Eye (tissue), 1 donor: ENCODE results near the gene UNC93B1.

Experiments used
- DNase-seq: peaks from one replicate; pipeline ENCODE4 v3.0.0-alpha.2; 2015

UNC93B1 gene, protein sequence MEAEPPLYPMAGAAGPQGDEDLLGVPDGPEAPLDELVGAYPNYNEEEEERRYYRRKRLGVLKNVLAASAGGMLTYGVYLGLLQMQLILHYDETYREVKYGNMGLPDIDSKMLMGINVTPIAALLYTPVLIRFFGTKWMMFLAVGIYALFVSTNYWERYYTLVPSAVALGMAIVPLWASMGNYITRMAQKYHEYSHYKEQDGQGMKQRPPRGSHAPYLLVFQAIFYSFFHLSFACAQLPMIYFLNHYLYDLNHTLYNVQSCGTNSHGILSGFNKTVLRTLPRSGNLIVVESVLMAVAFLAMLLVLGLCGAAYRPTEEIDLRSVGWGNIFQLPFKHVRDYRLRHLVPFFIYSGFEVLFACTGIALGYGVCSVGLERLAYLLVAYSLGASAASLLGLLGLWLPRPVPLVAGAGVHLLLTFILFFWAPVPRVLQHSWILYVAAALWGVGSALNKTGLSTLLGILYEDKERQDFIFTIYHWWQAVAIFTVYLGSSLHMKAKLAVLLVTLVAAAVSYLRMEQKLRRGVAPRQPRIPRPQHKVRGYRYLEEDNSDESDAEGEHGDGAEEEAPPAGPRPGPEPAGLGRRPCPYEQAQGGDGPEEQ

DNA sequence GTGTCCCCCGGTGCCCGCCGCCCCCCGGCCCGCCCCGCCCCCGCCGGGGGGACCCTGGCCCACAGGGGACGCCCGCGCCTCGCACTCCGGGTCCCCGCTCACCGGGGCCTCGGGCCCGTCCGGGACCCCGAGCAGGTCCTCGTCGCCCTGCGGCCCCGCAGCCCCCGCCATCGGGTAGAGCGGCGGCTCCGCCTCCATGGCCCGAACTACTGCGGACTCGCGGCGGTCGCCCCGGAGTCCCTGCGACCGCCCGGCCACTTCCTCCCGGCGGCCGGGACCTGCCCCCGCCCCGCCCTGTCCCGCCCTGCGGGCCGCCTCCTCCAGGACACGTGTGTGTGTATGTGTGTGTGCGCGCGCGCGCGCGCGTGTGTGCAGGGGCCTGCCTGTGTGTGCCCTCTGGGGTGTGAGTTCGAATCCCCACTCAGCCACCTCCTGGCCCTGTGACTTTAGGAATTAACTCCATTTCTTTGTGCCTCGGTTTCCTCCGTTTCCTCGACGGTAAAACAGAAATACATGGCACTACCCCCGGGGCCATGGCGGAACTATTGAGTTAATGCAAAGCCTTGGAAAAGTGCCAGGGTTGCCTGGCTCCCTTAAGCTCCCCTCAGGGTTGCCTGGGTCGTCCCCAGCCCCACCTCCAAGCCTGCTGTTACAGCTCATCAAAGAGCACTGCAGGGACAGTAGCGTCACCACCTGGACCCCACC lies at the start of gene UNC93B1:
UNC93B1 (minus strand) TSS at position 252 of the 705 bp plus-strand sequence; CDS start at position 198, 54 bp downstream.
- DNase-seq = peak; percentile 63

DNA sequence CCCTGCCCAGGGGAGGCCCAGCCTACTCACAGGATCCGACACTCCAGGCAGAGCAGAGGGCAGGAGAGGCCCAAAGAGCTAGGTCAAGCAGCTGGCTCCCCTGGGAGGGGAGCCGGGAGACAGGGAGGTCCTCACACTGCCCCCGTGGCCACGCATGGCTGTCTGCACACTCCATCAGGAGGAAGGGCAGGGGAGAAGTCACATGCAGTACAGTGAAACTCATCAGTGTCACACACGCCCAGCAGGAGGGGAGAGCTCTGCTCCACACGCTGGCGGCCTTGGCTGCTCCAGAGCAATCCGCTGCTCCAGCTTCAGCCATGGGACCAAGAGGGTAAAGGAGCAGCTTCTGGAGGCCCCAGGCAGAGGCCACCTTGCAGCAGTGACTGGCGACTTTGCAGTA lies 49.2 kb upstream of the UNC93B1 start:
- peak; percentile 35 for DNase-seq

DNA sequence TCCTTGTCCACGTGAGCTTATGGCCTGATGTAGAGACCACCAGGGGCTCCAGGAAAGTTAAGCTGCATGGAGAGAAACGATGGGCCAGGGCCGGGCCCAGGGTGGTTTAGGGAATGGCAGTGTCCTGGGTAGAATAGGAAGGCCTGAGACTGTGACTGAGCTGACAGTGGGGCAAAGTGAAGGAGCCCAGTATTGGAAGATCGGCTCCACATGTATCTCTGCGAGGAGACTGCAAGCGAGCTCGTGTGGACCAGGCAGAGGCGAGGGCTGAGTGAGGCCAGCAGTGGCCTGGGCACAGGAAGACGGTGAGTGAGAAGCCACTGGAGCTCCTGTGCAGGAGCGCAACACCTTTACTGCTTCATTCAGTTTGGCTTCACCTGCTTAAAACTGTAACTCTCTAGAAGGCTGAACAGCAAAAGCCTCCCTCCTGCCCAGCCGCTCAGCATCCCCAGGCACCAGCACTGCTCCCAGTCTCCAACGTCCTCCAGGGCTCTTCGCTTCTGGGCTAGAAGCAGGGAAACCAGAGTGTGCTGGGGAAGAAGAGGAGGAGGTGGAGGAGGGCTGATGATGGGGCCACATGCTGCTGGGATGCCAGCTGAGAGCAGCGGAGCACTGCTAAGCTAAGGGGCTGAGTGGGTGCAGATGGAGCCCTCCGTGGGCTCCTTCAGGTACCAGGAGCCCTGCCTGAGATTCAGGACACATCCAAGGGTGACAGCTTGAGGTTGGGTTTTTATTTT lies 48.4 kb upstream of the UNC93B1 start:
- no peak for DNase-seq

DNA sequence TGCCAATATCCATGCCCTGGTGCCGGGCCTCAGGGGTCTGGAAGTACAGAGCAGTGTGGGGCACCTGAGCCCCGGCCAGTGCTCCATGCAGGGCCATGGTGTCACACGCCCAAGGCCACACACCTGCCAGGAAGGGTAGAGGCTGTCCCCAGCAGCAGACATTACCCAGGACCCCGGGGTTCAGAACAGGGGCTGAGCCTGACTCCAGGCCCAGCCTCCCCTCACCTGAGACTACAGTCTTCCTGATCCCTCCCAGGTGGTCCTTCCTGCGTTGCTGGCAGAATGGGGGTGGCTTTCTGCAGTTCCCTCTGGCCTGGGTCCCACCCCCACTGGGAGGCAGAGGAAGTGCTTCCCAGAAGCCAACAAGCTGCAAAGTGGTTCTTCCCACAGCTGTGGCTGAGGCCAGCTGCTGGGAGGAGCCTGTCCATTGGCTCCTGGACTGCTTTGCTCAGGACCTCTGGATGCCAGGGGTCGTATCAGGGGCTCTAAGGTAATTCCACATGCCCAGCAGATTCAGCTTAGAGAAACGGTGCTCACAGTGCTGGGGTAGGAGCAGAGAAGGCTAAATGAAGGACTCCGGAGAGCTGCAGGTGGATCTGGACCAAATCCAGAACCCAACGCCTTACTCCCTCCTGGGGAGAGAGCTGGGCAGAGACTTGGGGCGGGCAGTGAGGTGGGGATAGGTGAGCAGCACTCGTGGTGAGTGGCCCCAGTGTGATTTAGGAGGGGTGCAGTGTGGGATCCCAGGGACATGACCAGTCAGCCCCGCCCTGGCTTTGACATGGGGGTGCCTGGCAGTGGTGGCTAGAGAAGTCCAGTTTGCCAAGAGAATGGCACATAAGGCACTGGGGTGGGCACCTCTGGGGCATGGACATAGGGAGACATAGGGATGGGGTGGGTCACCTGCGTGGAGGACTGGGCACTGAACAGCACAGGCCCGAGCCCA lies 47.6 kb upstream of the UNC93B1 start:
- DNase-seq = no peak

DNA sequence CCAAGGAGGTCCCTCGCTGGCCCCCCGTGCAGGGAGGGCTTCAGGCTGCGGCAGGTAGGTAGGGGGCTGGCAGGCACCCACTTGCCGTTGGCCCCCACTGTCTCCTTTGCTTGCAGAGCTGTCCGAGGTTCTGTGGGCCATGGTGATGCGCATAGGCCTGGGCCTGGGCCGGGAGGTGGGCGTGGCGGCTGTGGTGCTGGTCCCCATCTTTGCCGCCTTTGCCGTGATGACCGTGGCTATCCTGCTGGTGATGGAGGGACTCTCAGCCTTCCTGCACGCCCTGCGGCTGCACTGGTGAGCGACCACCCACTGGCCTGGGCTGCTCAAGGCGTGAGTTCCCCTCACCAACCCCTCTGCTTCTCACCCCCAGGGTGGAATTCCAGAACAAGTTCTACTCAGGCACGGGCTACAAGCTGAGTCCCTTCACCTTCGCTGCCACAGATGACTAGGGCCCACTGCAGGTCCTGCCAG lies 46.5 kb upstream of the UNC93B1 start:
- DNase-seq = no peak

DNA sequence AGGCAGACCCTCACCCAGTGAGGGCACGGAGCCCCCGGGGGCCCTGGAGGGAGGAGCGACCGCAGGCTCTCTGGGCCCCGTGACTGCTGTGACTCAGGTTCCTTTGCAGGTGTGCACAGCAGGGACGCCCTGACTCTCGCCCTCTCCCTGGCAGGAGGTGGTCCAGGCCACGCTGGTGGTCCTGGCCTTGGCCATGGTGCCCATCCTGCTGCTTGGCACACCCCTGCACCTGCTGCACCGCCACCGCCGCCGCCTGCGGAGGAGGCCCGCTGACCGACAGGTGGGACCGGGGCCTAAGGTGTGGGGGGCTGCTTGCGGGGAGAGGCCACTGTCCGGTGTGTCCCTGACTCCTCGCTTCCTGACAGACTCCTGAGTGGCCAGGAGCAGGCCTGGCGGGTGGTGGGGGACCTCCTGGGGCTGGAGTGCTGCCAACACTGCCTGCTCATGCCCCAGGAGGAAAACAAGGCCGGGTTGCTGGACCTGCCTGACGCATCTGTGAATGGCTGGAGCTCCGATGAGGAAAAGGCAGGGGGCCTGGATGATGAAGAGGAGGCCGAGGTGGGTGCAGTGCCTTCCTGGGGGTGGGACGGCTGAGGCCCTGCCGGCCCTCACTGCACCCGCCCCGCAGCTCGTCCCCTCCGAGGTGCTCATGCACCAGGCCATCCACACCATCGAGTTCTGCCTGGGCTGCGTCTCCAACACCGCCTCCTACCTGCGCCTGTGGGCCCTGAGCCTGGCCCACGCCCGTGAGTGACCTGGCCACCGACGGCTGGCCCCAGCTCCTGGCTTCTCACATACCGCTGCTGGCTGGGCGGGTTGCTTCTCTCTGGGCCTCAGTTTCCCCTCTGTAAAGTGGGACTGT lies 45.8 kb upstream of the UNC93B1 start:
- DNase-seq = no peak

DNA sequence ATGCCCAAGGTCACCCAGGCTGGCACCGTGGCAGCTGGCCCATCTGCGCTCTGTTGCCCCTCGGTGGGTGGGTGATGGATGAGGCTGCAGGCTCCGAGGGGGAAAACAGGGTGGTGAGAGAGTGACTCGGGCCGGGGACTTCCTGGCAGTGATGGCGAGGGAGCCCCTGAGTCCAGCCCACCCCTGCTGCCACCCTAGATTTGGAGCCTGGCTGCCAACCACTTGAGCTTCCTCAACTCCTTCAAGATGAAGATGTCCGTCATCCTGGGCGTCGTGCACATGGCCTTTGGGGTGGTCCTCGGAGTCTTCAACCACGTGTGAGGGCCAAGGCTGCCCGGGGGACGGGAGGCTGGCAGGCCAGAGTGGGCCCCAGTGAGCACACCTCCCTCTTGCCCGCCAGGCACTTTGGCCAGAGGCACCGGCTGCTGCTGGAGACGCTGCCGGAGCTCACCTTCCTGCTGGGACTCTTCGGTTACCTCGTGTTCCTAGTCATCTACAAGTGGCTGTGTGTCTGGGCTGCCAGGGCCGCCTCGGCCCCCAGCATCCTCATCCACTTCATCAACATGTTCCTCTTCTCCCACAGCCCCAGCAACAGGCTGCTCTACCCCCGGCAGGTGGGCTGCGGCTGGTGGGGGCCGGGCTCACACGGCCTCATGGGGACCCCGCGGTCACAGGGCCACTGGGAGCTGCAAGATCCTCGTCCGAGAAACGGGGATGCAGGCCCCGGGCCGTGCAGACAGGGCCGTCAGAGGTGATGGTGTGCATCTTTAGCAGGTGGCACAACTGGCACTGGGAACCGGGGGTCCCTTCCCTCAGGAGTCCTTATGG lies 45.0 kb upstream of the UNC93B1 start:
- DNase-seq = no peak

DNA sequence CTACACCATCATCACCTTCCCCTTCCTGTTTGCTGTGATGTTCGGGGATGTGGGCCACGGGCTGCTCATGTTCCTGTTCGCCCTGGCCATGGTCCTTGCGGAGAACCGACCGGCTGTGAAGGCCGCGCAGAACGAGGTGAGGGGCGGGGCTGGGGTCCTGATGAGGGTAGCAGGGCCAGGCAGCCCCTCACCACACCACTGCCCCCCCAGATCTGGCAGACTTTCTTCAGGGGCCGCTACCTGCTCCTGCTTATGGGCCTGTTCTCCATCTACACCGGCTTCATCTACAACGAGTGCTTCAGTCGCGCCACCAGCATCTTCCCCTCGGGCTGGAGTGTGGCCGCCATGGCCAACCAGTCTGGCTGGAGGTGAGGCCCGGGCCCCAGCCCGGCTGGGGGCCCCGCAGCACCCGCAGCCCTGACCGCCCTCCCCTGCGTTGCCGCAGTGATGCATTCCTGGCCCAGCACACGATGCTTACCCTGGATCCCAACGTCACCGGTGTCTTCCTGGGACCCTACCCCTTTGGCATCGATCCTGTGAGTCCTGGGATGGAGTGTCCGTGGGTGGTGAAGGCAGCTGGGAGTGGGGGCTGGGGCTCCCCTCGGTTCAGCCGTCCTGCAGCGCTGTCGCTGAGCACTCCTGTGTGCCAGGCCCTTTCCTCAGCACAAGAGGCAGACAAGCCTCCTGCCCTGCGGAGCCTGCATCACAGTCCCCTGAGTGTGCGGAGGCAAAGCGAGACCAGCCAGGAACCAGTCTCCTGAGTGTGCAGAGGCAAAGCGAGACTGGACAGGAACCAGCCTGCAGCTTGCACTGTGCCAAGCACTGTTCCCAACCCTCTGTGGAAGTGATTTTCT lies 43.8 kb upstream of the UNC93B1 start:
- DNase-seq = no peak

DNA sequence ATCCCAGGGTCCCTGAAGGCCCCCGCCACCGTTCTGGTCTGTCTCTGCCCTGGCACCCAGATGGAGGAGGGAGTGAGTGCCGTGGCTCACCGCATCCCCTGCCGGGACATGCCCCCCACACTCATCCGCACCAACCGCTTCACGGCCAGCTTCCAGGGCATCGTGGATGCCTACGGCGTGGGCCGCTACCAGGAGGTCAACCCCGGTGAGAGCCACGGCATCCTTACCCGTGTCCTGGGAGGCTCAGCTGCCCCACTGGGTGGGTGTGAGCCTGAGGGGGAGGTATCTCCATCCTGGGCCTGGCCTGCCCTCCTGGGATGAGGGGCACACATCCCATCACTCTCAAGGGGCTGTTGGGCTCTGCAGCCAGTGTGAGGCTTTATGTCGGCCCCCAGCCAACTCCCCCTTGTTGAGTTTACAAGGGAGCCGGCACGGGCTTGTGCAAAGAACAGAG lies 41.0 kb upstream of the UNC93B1 start:
- DNase-seq = no peak

DNA sequence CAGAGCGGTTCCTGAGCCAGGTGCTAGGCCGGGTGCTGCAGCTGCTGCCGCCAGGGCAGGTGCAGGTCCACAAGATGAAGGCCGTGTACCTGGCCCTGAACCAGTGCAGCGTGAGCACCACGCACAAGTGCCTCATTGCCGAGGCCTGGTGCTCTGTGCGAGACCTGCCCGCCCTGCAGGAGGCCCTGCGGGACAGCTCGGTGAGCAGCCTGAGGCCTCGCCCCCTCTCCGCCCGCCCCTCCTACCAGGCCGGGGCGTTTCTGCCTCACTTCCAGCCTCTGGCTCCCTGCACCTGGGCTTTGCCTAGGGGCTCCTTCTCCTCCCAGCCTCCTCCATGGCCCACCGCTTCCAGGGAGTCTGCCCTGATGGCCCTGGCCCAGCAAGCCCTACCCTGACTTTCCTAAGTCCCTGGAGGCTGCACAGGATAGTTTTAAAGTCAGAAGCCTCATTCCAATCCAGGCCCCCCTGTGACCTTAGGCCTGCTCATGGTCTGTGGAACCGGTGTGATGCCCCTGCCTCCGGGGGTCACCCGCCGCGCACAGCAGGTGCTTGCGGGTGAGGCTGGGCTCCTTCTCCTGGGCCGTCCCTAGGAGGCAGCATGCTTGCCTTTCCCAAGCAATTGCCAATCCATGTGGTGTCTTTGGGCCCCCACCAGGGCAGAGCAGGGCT lies 40.4 kb upstream of the UNC93B1 start:
- no peak for DNase-seq

DNA sequence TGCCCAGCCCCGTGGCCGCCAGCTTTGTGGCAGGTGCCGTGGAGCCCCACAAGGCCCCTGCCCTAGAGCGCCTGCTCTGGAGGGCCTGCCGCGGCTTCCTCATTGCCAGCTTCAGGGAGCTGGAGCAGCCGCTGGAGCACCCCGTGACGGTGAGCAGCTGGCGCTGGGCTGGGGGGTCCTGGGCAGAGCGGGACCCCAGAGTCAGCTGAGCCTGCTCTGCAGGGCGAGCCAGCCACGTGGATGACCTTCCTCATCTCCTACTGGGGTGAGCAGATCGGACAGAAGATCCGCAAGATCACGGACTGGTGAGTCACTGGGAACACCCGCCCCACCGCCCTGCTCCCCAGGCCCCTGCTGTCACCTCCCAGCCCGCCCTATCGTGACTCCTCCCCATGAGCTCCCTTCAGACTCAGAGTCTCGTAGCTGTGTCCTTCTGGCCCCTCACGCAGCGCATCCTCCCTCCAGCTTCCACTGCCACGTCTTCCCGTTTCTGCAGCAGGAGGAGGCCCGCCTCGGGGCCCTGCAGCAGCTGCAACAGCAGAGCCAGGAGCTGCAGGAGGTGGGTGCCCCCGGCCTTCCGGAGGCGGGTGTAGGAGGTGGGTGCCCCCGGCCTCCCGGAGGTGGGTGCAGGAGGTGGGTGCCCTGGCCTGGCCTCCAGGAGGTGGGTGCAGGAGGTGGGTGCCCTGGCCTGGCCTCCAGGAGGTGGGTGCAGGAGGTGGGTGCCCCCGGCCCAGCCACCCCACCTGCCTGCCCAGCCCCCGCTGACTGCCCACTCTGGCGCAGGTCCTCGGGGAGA lies 39.6 kb upstream of the UNC93B1 start:
- DNase-seq = no peak

DNA sequence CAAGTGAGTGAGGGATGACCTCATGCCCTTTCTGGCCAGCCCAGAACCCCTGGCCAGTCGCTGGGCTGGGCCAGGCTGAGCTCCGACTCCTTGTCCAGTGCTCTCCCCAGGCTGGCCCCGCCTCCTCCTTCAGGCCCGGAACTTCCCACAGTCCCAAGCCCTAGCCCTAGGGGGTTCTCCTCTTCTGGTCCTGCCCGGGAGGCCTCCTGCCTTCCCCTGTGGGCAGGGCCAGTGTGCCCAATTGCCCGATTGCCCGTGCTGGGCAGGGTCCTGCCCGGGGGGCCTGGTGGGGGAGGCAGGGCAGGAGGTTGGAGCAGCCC lies 39.1 kb upstream of the UNC93B1 start:
- DNase-seq = no peak

DNA sequence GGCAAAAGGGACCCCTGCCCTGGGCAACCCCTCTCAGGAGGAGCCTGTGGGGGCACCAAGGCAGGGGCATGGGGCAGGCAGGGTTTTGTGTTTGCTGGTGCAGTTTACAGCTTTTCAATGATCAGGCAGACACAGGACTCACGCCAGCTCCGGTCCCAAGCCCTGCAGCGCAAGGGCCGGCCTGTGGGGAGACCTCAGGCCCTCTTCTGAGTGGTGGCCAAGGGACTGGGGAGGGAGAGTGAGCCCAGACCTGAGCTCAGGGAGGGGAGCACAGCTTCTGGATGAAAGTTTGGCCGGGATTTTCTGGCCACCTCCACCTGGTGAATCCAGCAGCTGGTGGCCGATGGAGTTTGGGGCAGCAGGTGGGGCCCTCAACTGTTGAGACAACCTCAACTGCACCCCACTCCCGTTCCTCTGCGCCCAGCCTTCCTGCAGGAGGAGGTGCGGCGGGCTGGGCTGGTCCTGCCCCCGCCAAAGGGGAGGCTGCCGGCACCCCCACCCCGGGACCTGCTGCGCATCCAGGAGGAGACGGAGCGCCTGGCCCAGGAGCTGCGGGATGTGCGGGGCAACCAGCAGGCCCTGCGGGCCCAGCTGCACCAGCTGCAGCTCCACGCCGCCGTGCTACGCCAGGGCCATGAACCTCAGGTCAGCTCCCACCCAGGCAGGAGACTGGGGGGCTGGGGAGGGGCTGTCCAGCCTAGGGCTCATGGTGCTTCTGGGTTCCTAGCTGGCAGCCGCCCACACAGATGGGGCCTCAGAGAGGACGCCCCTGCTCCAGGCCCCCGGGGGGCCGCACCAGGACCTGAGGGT lies 38.5 kb upstream of the UNC93B1 start:
- DNase-seq = no peak

DNA sequence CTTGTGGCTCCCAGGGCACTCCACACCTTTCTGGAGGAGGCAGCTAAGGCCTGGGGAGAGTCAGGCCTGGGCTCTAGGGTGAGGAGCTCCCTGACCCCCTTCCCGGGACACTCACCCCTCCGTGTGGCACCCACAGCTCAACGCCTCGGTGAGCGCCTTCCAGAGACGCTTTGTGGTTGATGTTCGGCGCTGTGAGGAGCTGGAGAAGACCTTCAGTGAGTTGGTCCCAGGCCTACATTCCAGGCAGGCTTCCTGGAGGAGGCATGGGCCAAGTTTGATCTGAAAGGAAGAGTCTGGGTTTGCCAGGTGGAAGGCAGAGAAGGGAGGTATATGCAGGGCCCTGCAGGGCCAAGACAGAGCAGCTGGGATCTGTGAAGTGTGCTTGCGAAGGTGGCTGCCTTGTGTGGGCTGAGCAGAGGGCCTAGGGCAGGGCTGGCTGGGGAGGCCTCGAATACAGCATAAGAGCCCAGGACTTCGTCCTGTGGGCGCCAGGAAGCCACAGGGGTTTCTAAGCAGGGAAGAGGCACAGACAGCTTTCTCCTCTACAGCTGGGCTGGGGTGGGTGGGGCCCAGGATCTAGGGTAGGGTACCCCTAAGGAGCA lies 37.8 kb upstream of the UNC93B1 start:
- DNase-seq = no peak

DNA sequence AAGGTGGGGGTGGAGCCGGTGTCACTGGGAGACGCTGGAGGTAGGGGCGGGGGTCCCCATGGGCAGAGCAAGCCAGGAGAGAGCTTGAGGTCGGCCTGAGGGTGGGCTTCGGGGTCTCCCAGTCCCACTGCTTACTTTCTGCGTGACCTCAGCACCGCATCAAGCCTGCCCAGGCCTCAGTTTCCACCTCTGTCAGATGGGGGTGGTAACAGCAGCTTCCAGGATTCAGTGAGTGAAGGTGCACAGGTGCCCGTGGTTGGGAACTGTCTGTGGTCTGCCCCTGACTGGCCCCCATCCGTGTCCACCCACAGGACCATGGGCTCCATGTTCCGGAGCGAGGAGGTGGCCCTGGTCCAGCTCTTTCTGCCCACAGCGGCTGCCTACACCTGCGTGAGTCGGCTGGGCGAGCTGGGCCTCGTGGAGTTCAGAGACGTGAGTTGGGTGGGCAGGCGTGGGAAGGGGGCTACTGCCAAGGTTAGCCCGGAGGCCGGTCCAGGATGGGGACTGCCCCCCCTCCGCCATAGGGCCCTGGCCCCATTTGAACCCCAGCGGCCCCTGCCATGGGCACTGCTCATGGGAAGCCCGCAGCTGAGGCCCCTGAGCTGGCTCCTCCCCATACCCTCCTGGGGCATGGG lies 37.2 kb upstream of the UNC93B1 start:
- DNase-seq = no peak
